ENCODE measurements around the gene YOD1.

YOD1 gene

DNA sequence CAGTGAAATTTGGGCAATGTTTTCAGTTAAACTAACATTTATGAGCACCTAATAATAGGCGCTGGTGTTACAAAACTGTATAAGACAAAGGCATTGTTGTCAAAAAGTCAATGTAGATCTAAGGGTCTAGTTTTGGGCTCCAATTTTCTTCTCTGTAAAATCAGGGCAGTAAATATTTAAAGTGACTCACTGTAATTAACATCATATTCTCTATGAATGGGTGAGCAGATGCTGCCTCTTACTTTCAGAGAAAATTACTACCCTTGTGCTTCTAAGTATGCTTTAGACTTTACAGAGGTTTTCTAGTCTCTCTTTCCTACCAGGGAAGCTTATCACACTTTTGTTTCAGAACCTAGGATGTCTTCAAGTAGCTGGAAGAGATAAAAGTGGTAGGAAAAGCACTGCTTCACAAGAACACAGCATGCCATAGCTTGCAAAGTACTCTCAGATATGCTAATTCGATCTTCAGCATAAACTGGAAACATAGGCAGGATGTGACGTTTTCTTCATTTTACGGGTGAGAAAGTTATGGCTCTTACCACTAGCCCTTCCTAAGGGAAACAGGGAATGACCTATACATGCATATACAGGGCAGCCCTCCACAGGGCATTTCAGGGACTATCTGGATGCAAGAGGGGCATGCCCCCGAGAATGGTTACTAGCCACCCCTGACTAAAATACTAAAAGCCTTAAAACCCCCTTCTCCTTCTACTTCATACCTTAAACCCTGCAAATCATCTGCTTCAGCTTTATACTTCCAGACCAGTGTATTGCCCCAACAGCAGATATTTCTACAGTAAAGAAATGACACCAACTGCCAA, 21.1 kb downstream of the YOD1 start:
- TF ChIP-seq TAF1 (IDR thresholded peaks at IDR 0.05; ENCODE audit: borderline replicate concordance, insufficient read depth, low read length) (no peak), SIN3A (IDR thresholded peaks at IDR 0.05; ENCODE audit: borderline replicate concordance, insufficient read depth, low read length) (no peak), FOXP2 (optimal IDR thresholded peaks at IDR 0.05; ENCODE audit: borderline replicate concordance, extremely low read depth, extremely low read length, insufficient read depth) (no peak), POLR2AphosphoS5 (IDR thresholded peaks at IDR 0.05; ENCODE audit: low read depth, low read length) (no peak)
- TF ChIP-seq, protein P1, sequence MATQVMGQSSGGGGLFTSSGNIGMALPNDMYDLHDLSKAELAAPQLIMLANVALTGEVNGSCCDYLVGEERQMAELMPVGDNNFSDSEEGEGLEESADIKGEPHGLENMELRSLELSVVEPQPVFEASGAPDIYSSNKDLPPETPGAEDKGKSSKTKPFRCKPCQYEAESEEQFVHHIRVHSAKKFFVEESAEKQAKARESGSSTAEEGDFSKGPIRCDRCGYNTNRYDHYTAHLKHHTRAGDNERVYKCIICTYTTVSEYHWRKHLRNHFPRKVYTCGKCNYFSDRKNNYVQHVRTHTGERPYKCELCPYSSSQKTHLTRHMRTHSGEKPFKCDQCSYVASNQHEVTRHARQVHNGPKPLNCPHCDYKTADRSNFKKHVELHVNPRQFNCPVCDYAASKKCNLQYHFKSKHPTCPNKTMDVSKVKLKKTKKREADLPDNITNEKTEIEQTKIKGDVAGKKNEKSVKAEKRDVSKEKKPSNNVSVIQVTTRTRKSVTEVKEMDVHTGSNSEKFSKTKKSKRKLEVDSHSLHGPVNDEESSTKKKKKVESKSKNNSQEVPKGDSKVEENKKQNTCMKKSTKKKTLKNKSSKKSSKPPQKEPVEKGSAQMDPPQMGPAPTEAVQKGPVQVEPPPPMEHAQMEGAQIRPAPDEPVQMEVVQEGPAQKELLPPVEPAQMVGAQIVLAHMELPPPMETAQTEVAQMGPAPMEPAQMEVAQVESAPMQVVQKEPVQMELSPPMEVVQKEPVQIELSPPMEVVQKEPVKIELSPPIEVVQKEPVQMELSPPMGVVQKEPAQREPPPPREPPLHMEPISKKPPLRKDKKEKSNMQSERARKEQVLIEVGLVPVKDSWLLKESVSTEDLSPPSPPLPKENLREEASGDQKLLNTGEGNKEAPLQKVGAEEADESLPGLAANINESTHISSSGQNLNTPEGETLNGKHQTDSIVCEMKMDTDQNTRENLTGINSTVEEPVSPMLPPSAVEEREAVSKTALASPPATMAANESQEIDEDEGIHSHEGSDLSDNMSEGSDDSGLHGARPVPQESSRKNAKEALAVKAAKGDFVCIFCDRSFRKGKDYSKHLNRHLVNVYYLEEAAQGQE (IDR thresholded peaks at IDR 0.05; ENCODE audit: insufficient read depth in 1 of 2, low read depth in 2 of 2, low read length in 2 of 2), result no peak

- TF ChIP-seq, protein P1 (IDR thresholded peaks at IDR 0.05; ENCODE audit: insufficient read depth in 1 of 2, low read depth in 2 of 2, low read length in 2 of 2), result no peak
- TF ChIP-seq POLR2AphosphoS5 (IDR thresholded peaks at IDR 0.05; ENCODE audit: low read depth, low read length) (no peak), FOXP2 (optimal IDR thresholded peaks at IDR 0.05; ENCODE audit: borderline replicate concordance, extremely low read depth, extremely low read length, insufficient read depth) (no peak)
Measured at GRCh38 chr1:207028884-207029650, 21.9 kb downstream of the YOD1 start.

DNA sequence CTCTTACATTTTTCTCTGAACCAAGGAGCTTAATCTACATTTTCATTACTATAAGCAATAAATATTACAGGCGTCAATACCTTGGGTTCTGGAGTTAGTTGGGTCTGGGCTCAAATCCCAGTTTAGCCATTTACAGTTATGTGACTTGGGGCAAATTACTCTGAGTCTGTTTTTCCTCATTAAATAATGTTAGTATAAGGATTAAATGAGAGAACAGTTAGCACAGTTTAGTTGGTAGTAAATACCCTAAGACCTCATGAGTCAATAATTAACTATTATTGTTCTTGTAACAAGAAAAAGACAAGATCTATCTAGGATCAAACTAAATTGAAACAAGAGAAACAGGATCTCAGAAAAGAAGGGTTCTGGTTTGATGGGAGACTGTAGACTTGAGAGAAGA, 23.1 kb downstream of the YOD1 start:
- no peak for TF ChIP-seq POLR2AphosphoS5 (IDR thresholded peaks at IDR 0.05; ENCODE audit: low read depth, low read length)

- TF ChIP-seq SIN3A (IDR thresholded peaks at IDR 0.05; ENCODE audit: borderline replicate concordance, insufficient read depth, low read length) (no peak), TAF1 (IDR thresholded peaks at IDR 0.05; ENCODE audit: borderline replicate concordance, insufficient read depth, low read length) (no peak), FOXP2 (optimal IDR thresholded peaks at IDR 0.05; ENCODE audit: borderline replicate concordance, extremely low read depth, extremely low read length, insufficient read depth) (no peak), POLR2AphosphoS5 (IDR thresholded peaks at IDR 0.05; ENCODE audit: low read depth, low read length) (no peak)
- TF ChIP-seq, protein P1 (IDR thresholded peaks at IDR 0.05; ENCODE audit: insufficient read depth in 1 of 2, low read depth in 2 of 2, low read length in 2 of 2), result no peak
Measured at GRCh38 chr1:207027206-207027777, 23.7 kb downstream of the YOD1 start.

- TF ChIP-seq FOXP2 (optimal IDR thresholded peaks at IDR 0.05; ENCODE audit: borderline replicate concordance, extremely low read depth, extremely low read length, insufficient read depth) (no peak), POLR2AphosphoS5 (IDR thresholded peaks at IDR 0.05; ENCODE audit: low read depth, low read length) (no peak), TAF1 (IDR thresholded peaks at IDR 0.05; ENCODE audit: borderline replicate concordance, insufficient read depth, low read length) (no peak)
- TF ChIP-seq, protein P1 (IDR thresholded peaks at IDR 0.05; ENCODE audit: insufficient read depth in 1 of 2, low read depth in 2 of 2, low read length in 2 of 2), result no peak
Measured at GRCh38 chr1:207026104-207026534, 24.9 kb downstream of the YOD1 start.
